WTC11 (cell line): ENCODE results near the gene KNTC1. TPM values are rescaled to one million over a fixed set of nuclear protein-coding genes. Genes with fewer than 3 reads are reported as not detected.

Experiments
- ATAC-seq: fragments of 200-7000 bp; cut with Tn5 transposase; 2 replicates; pipeline ENCODE4 v1.10.0; 2021; ENCODE audit warnings: mild to moderate bottlenecking, moderate library complexity
- CTCF ChIA-PET: fragments of 300-600 bp; sonication (Branson Sonifier 250); formaldehyde crosslinking; loops from one replicate; lab custom pipeline; 2021; ENCODE audit warnings: antibody characterized with exemption; lab: Charles Lee
- POLR2A ChIA-PET: fragments of 350-600 bp; sonication (Branson Sonifier 250); formaldehyde crosslinking; loops from one replicate; lab custom pipeline; 2021; ENCODE audit warnings: antibody characterized with exemption; lab: Charles Lee
- DNase-seq: peaks from one replicate; pipeline ENCODE4 v3.0.0; 2021; ENCODE audit warnings: low spot score
- H3K27ac Mint-ChIP-seq: 2 replicates; pipeline ENCODE4 v1.8.0; 2021; ENCODE audit warnings: mixed read lengths
- H3K27me3 Mint-ChIP-seq: 2 replicates; pipeline ENCODE4 v1.8.0; 2021; ENCODE audit warnings: low read depth, mild to moderate bottlenecking, moderate library complexity, mixed read lengths
- H3K36me3 Mint-ChIP-seq: 2 replicates; pipeline ENCODE4 v1.8.0; 2021; ENCODE audit warnings: mixed read lengths
- H3K4me1 Mint-ChIP-seq: 2 replicates; pipeline ENCODE4 v1.8.0; 2022; ENCODE audit warnings: mixed read lengths
- H3K4me3 Mint-ChIP-seq: 2 replicates; pipeline ENCODE4 v1.8.0; 2021; ENCODE audit warnings: mild to moderate bottlenecking, moderate library complexity, mixed read lengths
- H3K9me3 Mint-ChIP-seq: 2 replicates; pipeline ENCODE4 v1.8.0; 2021; ENCODE audit warnings: mixed read lengths
- AR ChIP-seq: fragments of 250-450 bp; sonication (Bioruptor Pico); IDR thresholded peaks from 2 replicates; pipeline ENCODE4 v1.9.0; 2021; ENCODE audit warnings: mild to moderate bottlenecking
- CREM ChIP-seq: sonication (generic); formaldehyde crosslinking; IDR thresholded peaks from 2 replicates; pipeline ENCODE4 v1.8.1; 2022; ENCODE audit warnings: mild to moderate bottlenecking, missing genetic modification reagents, moderate library complexity
- E2F5 ChIP-seq: sonication (generic); formaldehyde crosslinking; IDR thresholded peaks from 2 replicates; pipeline ENCODE4 v1.8.1; 2022; ENCODE audit warnings: mild to moderate bottlenecking, moderate library complexity, missing genetic modification reagents
- ELF4 ChIP-seq: sonication (generic); formaldehyde crosslinking; IDR thresholded peaks from 2 replicates; pipeline ENCODE4 v1.8.1; 2022; ENCODE audit warnings: low read depth, mild to moderate bottlenecking, moderate library complexity, missing genetic modification reagents
- EMX1 ChIP-seq: fragments of 250-450 bp; sonication (Bioruptor Pico); IDR thresholded peaks from 2 replicates; pipeline ENCODE4 v1.8.0; 2021; ENCODE audit warnings: mild to moderate bottlenecking
- FOXP4 ChIP-seq: sonication (generic); formaldehyde crosslinking; IDR thresholded peaks from 2 replicates; pipeline ENCODE4 v1.8.0; 2022; ENCODE audit warnings: mild to moderate bottlenecking, missing genetic modification reagents
- GABPB1 ChIP-seq: sonication (generic); formaldehyde crosslinking; IDR thresholded peaks from 2 replicates; pipeline ENCODE4 v1.8.1; 2023; ENCODE audit warnings: mild to moderate bottlenecking, missing genetic modification reagents
- GRHL2 ChIP-seq: fragments of 250-450 bp; sonication (Bioruptor Pico); IDR thresholded peaks from 2 replicates; pipeline ENCODE4 v1.8.0; 2022; ENCODE audit warnings: mild to moderate bottlenecking, moderate library complexity; ENCODE audit not compliant: insufficient replicate concordance, severe bottlenecking
- HMGA2 ChIP-seq: fragments of 250-450 bp; sonication (Bioruptor Pico); IDR thresholded peaks from 2 replicates; pipeline ENCODE4 v1.4.0; 2021; ENCODE audit warnings: mild to moderate bottlenecking, moderate library complexity
- JAZF1 ChIP-seq: fragments of 250-450 bp; sonication (Bioruptor Pico); IDR thresholded peaks from 2 replicates; pipeline ENCODE4 v1.9.0; 2021; ENCODE audit warnings: moderate library complexity, mild to moderate bottlenecking, inconsistent platforms
- MAX ChIP-seq: sonication (generic); formaldehyde crosslinking; IDR thresholded peaks from 2 replicates; pipeline ENCODE4 v1.8.0; 2022; ENCODE audit warnings: mild to moderate bottlenecking, missing genetic modification reagents
- PRRX2 ChIP-seq: fragments of 250-450 bp; sonication (Bioruptor Pico); IDR thresholded peaks from 2 replicates; pipeline ENCODE4 v1.8.0; 2021; ENCODE audit warnings: mild to moderate bottlenecking
- USF1 ChIP-seq: sonication (generic); formaldehyde crosslinking; IDR thresholded peaks from 2 replicates; pipeline ENCODE4 v1.8.0; 2022; ENCODE audit warnings: mild to moderate bottlenecking, missing genetic modification reagents
- USF2 ChIP-seq: sonication (generic); formaldehyde crosslinking; IDR thresholded peaks from 2 replicates; pipeline ENCODE4 v1.8.1; 2023; ENCODE audit warnings: mild to moderate bottlenecking, missing genetic modification reagents, moderate library complexity
- ZNF121 ChIP-seq: sonication (generic); formaldehyde crosslinking; IDR thresholded peaks from 2 replicates; pipeline ENCODE4 v1.8.0; 2023; ENCODE audit warnings: missing genetic modification reagents
- total RNA-seq: library from RNA; stranded (reverse); gene quantifications from 3 replicates; pipeline ENCODE4 v1.2.3, GENCODE V29; 2021

KNTC1 gene
- total RNA-seq, 1 experiment from 2014 or later: 85.1 TPM

GRCh38 chr12:122659579-122659978 is 132.5 kb downstream of the KNTC1 start (continued):
- TF ChIP-seq FOXP4 (CRISPR knock-in tag): no peak
- TF ChIP-seq EMX1: no peak
- TF ChIP-seq E2F5 (CRISPR knock-in tag): no peak
- no peak for TF ChIP-seq CREM
- no peak for TF ChIP-seq GABPB1 (CRISPR knock-in tag)
- no peak for TF ChIP-seq USF2
- no peak for TF ChIP-seq PRRX2 (CRISPR knock-in tag)
- TF ChIP-seq GRHL2 (CRISPR knock-in tag): no peak
- no peak for TF ChIP-seq USF1 (CRISPR knock-in tag)
- no peak for TF ChIP-seq AR (CRISPR knock-in tag)

- no peak overlapping the region for H3K4me3 Mint-ChIP-seq
- H3K27me3 Mint-ChIP-seq: no peaks in the 10 kb centered on the region
- CTCF ChIA-PET: no interaction called here
Observed at GRCh38 chr12:122661246-122661645, 134.2 kb downstream of the KNTC1 start.

GRCh38 chr12:122661938-122662337 is 134.9 kb downstream of the KNTC1 start:
- no peak for DNase-seq
- ATAC-seq: no peak
- no peak overlapping the region for H3K4me3 Mint-ChIP-seq
- CTCF ChIA-PET: no interaction called here
- no peaks in the 10 kb centered on the region for H3K27me3 Mint-ChIP-seq
- peak; percentile 64; the same call in 1 of the 2 replicates for TF ChIP-seq ZNF121
- TF ChIP-seq MAX: no peak
- H3K36me3 Mint-ChIP-seq: no peaks in the 10 kb centered on the region
- no peaks in the 10 kb centered on the region for H3K9me3 Mint-ChIP-seq
- H3K4me1 Mint-ChIP-seq: no peaks in the 10 kb centered on the region
- POLR2A ChIA-PET: no interaction called here
- no peak overlapping the region for H3K27ac Mint-ChIP-seq

More at GRCh38 chr12:122661246-122661645, 134.2 kb downstream of the KNTC1 start:
- no peak for ATAC-seq
- H3K27ac Mint-ChIP-seq: no peak overlapping the region
- no peak for DNase-seq
- H3K4me1 Mint-ChIP-seq: no peaks in the 10 kb centered on the region
- H3K36me3 Mint-ChIP-seq: no peaks in the 10 kb centered on the region
- no peaks in the 10 kb centered on the region for H3K9me3 Mint-ChIP-seq
- POLR2A ChIA-PET: no interaction called here
- TF ChIP-seq HMGA2 (CRISPR knock-in tag) (no peak), JAZF1 (no peak), ELF4 (CRISPR knock-in tag) (no peak)
